DND-41 (cell line): ENCODE results near the gene GABRG2.

Experiments
- ATAC-seq: fragments of 200-7000 bp; cut with Tn5 transposase; 3 replicates; pipeline ENCODE4 v1.9.1; 2021; ENCODE audit warnings: low read depth; ENCODE audit not compliant: insufficient read depth
- DNase-seq: peaks from one replicate; pipeline ENCODE4 v3.0.0-alpha.2; 2020
- H2AFZ ChIP-seq: 2 replicates; pipeline ENCODE4 v1.6.0; 2012; ENCODE audit warnings: low read depth, low read length
- H3K27ac ChIP-seq: 2 replicates; pipeline ENCODE4 v1.5.1; 2012; ENCODE audit warnings: low read length, inconsistent platforms
- H3K27me3 ChIP-seq: fragments of 200-600 bp; sonication (generic); 2 replicates; pipeline ENCODE4 v1.6.0; 2012; ENCODE audit warnings: low read length, mild to moderate bottlenecking, inconsistent platforms; ENCODE audit not compliant: insufficient read depth, poor library complexity
- H3K36me3 ChIP-seq: 2 replicates; pipeline ENCODE4 v1.5.1; 2012; ENCODE audit warnings: low read length, inconsistent platforms; ENCODE audit not compliant: insufficient read depth
- H3K4me1 ChIP-seq: 2 replicates; pipeline ENCODE4 v1.5.1; 2012; ENCODE audit warnings: mild to moderate bottlenecking, low read length; ENCODE audit not compliant: insufficient read depth
- H3K4me2 ChIP-seq: 2 replicates; pipeline ENCODE4 v1.6.0; 2012; ENCODE audit warnings: mild to moderate bottlenecking, moderate library complexity, low read length, inconsistent platforms; ENCODE audit not compliant: insufficient read depth
- H3K4me3 ChIP-seq, 2 experiments: fragments of 200-600 bp in 1 of 2; shearing (Covaris generic) in 1 of 2; 2 replicates each; pipeline ENCODE4 v1.5.1; 2012 to 2016; ENCODE audit warnings: inconsistent platforms in 2 of 2, low read length in 2 of 2, mild to moderate bottlenecking in 2 of 2, low read depth in 1 of 2, moderate library complexity in 1 of 2
- H3K79me2 ChIP-seq: 2 replicates; pipeline ENCODE4 v1.6.0; 2012; ENCODE audit warnings: low read length, inconsistent platforms; ENCODE audit not compliant: insufficient read depth
- H3K9ac ChIP-seq: 2 replicates; pipeline ENCODE4 v1.6.0; 2012; ENCODE audit warnings: low read depth, mild to moderate bottlenecking, inconsistent platforms, low read length, moderate library complexity
- H3K9me3 ChIP-seq: 2 replicates; pipeline ENCODE4 v1.5.1; 2012; ENCODE audit warnings: low read length, moderate library complexity, mild to moderate bottlenecking, inconsistent platforms; ENCODE audit not compliant: insufficient read depth, severe bottlenecking
- H4K20me1 ChIP-seq: 2 replicates; pipeline ENCODE4 v1.6.0; 2012; ENCODE audit warnings: low read length; ENCODE audit not compliant: insufficient read depth
- CTCF ChIP-seq: IDR thresholded peaks from 2 replicates; pipeline ENCODE4 v1.5.1; 2012; ENCODE audit warnings: borderline replicate concordance, low read length, moderate library complexity, mild to moderate bottlenecking; ENCODE audit not compliant: poor library complexity, severe bottlenecking; ENCODE audit errors: extremely low read depth

Gene GABRG2

GRCh38 chr5:162202285-162202880, 134.8 kb downstream of the GABRG2 start:
- Histone ChIP-seq H3K9me3 (no peaks in the 10 kb centered on the region), H3K27me3 (no peaks in the 10 kb centered on the region), H3K36me3 (no peaks in the 10 kb centered on the region), H3K4me2 (no peak overlapping the region), H4K20me1 (no peaks in the 10 kb centered on the region), H2AFZ (no peak overlapping the region), H3K4me1 (no peaks in the 10 kb centered on the region), H3K79me2 (no peaks in the 10 kb centered on the region), H3K9ac (no peak overlapping the region), H3K27ac (no peak overlapping the region), H3K4me3 (no peak overlapping the region)
- DNase-seq (no peak), ATAC-seq (no peak)
- TF ChIP-seq CTCF = no peak
